Anterior cingulate cortex (tissue), 58 donors: ENCODE data around the gene DOCK11.
"Not testable (repeated sequence)": the region's sequence is repeated elsewhere in the genome, so short reads cannot be mapped to it uniquely, and the experiment has no call there.

Source experiments
- DNase-seq, 58 donors: peaks; one replicate each; lab custom pipeline; 2025; lab: John Stamatoyannopoulos, UW

Gene DOCK11

DNA sequence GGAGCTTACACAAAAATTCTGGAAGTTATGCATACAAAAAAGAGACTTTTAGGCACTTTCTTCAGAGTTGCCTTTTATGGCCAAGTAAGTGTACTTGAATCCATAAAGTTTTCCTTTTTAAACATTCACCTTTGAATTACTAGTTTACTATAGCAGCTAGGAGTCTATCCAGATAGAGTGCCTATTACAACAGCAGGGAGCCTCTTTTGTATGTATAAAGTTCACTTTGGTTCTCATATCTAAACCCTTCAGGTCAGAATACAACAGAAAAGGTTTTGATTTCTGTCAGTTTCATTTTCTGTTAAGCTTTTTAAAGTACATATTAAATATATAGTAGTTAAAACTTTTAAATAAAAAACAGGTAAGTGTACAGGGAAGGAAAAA lies 180.3 kb downstream of the DOCK11 start:
- DNase-seq: no peak

GRCh38 chrX:118677318-118677717 lies 181.7 kb downstream of the DOCK11 start:
- DNase-seq: no peak

DNA sequence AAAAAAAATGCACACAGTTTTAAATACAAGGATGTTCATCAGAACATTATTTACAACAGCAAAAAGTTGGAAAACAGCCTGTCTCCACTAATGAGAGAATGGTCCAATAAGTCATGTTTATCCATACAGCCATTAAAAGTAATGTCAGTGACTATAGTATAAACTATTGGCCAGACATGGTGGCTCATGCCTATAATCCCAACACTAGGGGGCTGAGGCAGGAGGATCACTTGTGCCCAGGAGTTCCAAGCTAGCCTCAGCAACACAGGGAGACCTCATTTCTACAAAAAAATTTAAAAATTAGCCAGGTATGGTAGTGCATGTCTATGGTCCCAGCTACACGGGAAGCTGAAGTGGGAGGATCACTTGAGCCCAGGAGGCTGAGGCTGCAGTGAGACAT lies 183.7 kb downstream of the DOCK11 start:
- DNase-seq: no peak

DNA sequence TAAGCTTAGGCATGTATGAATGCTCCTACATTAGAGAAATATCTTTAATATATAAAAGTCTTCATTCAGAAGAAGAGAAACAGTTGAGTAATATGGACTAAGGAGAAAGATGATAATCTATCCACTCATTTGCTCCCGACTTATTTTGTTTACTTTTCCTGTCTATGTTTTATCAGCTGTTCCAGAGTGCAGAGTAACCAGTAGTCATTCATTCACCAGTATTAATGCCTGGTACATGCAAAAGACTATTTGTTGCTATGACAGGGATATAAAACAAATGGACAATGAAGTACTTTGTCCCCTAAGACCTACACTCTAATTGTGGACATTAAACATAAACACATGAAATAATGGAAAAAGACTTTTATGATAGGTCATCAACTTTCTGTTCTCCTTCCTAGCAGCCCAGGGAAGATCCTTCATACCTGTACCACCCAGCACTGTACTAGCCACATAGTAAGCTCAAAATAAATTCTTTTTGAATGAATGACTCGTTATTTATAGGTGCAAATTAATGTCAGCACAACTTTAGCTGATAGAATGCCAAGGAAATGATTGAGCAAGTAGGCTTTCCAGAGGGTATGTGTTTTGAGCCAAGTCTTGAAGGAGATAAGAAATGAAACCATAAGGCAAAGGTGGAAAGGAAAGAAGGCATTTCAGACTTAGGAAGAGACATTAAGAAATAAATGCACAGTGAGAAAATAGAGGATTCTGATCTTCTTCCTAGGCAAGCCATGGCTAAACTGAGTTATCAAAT lies 186.8 kb downstream of the DOCK11 start:
- DNase-seq: no peak

- no peak for DNase-seq
Measured at GRCh38 chrX:118685393-118685792, 189.8 kb downstream of the DOCK11 start.

- no peak for DNase-seq
Measured at GRCh38 chrX:118688935-118689334, 193.3 kb downstream of the DOCK11 start.

DNA sequence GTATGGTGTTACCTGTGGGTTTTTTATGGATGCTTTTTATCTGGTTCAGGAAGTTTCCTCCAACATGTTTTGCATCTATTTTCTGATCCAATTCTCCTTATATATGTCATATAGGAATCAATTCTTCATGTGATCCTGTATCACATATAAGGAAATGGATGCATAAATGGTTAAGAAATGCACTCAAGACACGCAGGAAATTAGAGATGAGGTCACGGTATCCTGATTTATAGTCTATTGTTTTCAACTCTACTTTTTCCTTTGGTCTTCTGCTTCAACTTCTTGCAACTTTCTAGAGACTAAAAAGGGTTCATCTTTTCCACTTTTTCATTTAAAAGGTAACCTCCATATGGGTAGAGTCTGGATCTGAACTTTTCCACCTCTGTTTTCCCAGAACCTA lies 198.2 kb downstream of the DOCK11 start:
- DNase-seq: no peak

GRCh38 chrX:118694638-118695037 lies 199.0 kb downstream of the DOCK11 start:
- no peak for DNase-seq

DNA sequence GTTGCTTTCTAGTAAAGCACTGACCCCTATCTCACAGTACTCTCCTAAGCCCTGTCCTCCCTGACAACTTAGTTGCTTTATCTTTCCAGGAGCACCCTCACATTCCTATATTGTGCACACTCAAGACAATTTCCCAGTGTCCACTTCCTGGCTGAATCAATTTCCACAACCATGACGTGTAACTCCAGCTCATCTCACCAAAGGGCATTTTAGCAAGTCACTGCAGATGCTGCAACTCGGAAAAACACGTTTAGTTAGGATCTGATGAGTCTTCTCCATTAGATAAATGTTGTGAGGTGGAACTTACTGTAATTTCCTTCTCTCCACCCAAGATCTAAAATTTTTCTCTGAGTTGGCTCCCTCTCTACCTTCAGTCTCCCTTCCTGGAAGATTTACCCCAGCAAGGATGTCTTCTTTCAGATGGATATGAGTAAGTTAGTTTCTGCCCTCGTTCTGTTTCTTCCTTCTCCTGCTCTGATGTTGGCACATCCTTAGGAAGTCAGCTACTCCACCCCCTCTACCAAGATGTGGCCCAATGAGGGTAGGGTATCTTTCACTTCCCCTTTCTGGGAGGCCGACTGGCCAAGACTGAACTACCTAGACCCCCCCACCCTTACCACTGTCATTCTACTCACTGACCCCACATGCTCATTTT lies 203.0 kb downstream of the DOCK11 start:
- peak in 2 of 58 donors; percentile 2 to 7 for DNase-seq

DNA sequence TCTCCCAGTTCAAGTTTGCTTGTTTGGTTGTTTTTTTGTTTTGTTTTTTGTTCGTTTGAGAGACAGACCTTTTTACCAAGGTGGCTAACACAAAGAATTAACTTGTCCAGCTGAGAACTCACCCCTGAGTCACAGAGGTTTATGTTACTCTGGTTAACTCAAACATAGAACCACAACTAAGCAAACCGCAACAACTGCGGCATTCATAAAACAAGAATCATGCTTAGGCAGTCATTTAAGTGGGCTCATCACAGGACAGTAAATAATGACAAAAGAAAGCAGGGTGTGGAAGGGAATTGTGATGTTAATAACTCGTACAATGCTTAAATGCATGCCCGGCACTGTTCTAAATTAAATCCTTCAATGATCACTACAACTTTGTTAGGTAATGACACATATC lies 207.1 kb downstream of the DOCK11 start:
- DNase-seq: no peak

DNA sequence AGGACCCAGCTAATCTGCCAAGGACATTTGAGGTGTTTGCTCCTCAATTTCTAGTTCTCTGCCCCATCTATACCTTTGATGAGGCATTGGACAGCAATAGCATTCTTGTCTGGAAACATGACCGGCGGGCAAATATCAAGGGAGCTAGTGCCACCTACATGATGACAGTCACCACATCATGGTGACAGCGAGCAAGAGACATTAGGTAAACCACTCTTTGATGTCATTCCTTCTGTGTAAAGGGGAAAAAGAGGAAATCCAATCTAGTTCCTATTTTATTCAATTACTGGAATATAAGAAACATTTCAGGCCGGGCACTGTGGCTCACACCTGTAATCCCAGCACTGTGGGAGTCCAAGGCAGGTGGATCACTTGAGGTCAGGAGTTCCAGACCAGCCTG lies 211.1 kb downstream of the DOCK11 start:
- DNase-seq: no peak

DNA sequence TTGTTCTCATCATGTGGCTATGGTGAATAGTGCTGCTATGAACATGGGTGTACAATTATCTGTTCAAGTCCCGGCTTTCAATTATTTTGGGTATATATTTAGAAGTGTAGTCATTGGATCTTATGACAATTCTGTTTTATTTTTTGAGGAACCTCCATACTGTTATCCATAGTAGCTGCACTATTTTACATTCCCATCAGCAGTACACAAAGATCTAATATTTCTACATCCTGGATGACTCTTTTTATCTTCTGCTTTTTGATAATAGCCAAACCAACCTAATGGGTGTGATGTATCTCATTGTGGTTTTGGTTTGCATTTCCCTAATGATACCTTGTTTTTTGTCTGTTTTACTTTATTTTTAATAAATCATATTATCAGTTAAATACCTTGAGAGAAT lies 218.9 kb downstream of the DOCK11 start:
- DNase-seq: no peak

DNA sequence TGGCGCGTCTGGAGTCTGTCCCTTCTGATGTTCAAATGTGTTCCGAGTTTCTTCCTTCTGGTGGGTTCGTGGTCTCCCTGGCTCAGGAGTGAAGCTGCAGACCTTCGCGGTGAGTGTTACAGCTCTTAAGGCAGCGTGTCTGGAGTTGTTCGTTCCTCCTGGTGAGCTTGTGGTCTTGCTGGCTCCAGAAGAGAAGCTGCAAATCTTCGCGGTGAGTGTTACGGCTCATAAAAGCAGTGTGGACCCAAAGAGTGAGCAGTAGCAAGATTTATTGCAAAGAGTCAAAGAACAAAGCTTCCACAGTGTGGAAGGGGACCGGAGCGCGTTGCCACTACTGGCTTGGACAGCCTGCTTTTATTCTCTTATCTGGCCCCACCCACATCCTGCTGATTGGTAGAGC lies 220.3 kb downstream of the DOCK11 start:
- not testable (repeated sequence) for DNase-seq

GRCh38 chrX:118716833-118717232 lies 221.2 kb downstream of the DOCK11 start:
- not testable (repeated sequence) for DNase-seq

DNA sequence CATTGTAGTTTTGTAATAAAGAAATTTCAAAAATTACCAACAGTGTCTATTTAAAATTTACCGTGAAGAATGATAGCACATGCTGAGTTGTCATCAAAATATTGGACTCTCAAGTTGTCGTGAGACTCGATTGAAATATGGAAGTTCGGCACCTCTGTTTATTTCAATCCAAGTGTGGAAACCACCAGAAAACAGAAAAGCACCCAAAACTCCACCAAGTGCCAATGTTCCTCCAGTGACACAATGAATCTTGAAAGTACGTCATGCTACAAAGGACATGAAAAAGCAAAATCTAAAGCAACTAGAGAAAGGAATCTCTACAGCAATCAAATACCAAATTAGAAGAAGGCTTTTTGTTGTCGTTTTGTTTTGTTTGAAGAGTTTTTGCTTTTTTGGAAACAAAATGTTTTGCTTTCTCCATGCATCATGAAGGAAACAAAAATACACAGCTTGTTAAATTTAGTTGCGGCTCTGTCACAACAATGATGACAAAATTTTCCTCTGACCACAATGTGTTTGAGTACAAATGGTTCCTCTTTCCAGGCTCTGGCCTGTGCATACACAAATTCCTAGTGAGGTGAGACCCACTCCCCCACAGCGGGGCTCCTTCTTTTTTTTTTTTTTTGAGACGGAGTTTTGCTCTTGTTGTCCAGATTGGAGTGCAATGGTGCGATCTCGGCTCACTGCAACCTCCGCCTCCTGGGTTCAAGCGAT lies 222.2 kb downstream of the DOCK11 start:
- DNase-seq: peak in 2 of 58 donors; percentile 6 to 25

GRCh38 chrX:118718737-118719136 lies 223.1 kb downstream of the DOCK11 start:
- peak in 1 of 58 donors; percentile 21 for DNase-seq

DNA sequence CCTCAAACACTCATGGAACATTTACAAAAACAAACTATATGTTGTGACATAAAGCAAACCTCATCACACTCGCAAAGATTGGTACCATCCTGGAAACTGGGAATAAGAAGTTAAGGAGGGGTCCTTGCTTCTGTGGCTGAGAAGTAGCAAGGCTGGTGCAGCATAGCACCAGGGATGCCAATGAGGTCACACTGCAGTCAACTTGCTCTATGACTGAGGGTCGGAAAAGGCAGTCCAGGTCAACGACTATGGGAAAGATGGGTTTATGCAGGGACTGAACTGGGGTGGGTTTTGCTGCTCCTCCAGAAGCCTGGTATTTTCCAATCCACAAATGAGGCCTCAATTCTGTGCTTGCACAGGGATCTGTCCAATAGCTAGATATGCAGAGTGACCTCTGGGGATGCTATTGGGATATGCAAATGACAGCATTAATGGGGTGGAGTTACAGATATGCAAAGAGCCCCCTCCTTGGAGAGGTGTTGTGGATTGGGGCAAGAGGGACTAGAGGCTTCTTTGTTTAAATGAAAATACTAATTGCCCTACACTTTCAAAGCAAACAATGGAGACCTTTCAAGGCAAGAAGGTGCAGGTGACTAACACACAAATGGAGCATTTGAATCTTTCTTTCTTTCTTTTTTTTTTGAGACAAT lies 224.6 kb downstream of the DOCK11 start:
- DNase-seq: no peak

DNA sequence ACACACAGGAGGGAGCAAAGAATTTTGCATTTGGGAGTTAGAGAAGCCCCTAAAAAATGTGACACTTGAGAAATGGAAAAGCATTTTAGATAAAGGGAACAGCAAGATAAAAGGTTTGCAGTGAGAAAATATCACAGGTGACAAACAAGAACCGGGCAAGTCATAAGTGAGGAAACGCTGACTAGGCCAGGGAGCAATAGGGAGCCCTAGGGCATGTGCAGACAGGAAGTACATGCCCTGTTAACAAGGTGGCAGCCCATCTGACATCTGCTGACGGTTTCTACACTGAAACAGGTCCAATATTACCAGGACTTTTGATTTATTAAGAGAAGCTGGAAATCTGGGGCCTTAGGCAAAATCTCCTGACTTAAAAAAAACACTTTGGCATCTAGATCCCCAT lies 227.8 kb downstream of the DOCK11 start:
- no peak for DNase-seq

DNA sequence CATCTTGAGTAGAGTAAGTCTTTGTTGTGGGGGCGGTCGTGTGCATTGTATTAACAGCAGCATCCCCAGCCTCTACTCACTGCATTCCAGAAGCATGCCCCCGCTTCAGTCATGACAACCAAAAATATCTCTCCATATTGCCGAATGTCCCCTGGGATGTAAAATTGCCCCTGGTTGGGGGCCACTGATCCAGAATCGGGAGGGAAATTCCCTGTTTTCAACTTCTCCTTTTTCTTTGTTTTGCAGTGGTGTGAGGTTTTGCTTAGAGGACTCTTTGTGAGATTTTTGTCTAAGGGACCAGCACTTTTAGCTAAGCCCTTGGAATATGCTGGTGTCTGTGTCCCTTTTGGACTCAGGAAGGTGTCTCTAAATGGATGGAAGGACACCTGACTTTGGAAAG lies 228.8 kb downstream of the DOCK11 start:
- no peak for DNase-seq

DNA sequence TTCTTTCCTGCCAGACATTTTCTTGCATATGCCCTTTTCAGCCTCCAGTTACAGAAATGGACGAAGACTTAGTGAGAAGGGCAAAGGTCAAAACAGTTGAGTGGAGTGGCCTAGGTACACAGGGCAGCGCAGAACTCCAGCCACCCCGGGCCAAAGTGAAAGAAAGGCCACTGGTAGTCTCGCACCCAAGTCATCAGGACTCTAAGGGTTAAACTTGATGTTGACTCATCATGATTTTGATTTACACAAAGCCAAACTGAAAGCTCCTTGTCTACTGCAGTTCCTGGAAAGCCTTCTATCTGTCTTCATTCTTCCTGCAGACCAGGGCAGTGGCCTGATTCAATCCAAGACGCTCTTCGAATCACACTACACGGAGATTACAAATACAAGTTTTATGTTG lies 229.2 kb downstream of the DOCK11 start:
- no peak for DNase-seq

- no peak for DNase-seq
Measured at GRCh38 chrX:118726396-118726795, 230.8 kb downstream of the DOCK11 start.
